GM18508 (cell line): Measurements from ENCODE around the gene CDK15.
"Not testable (repeated sequence)": the region's sequence is repeated elsewhere in the genome, so short reads cannot be mapped to it uniquely, and the experiment has no call there.

Experiments used
- ATAC-seq: cut with Tn5 transposase; IDR thresholded peaks from one replicate; pipeline ENCODE4 v1.9.1; 2021; ENCODE audit warnings: moderate number of reproducible peaks; ENCODE audit not compliant: insufficient read depth, unreplicated experiment

CDK15 gene

GRCh38 chr2:201824212-201824611 lies 17.9 kb downstream of the CDK15 start:
- ATAC-seq: no peak

GRCh38 chr2:201827621-201828020 lies 21.3 kb downstream of the CDK15 start:
- no peak for ATAC-seq

GRCh38 chr2:201828220-201828619 lies 21.9 kb downstream of the CDK15 start:
- ATAC-seq: no peak

GRCh38 chr2:201830666-201831065 lies 24.3 kb downstream of the CDK15 start:
- ATAC-seq: no peak

- ATAC-seq: no peak
Measured at GRCh38 chr2:201831469-201831868, 25.1 kb downstream of the CDK15 start.

GRCh38 chr2:201833781-201834180 lies 27.4 kb downstream of the CDK15 start:
- no peak for ATAC-seq

GRCh38 chr2:201835066-201835465 lies 28.7 kb downstream of the CDK15 start:
- ATAC-seq: no peak

GRCh38 chr2:201837391-201837790 lies 31.1 kb downstream of the CDK15 start:
- no peak for ATAC-seq

- no peak for ATAC-seq
Measured at GRCh38 chr2:201837824-201838431, 31.6 kb downstream of the CDK15 start.

GRCh38 chr2:201839727-201840126 lies 33.4 kb downstream of the CDK15 start:
- ATAC-seq: no peak

- ATAC-seq: no peak
Measured at GRCh38 chr2:201840726-201841125, 34.4 kb downstream of the CDK15 start.

- ATAC-seq: no peak
Measured at GRCh38 chr2:201842131-201842860, 36.0 kb downstream of the CDK15 start.

- ATAC-seq: not testable (repeated sequence)
Measured at GRCh38 chr2:201844922-201845321, 38.6 kb downstream of the CDK15 start.

GRCh38 chr2:201847481-201847880 lies 41.1 kb downstream of the CDK15 start:
- no peak for ATAC-seq

- no peak for ATAC-seq
Measured at GRCh38 chr2:201852462-201852861, 46.1 kb downstream of the CDK15 start.

- no peak for ATAC-seq
Measured at GRCh38 chr2:201852878-201853415, 46.6 kb downstream of the CDK15 start.

GRCh38 chr2:201854221-201854801 lies 48.0 kb downstream of the CDK15 start:
- no peak for ATAC-seq

- no peak for ATAC-seq
Measured at GRCh38 chr2:201854841-201855240, 48.5 kb downstream of the CDK15 start.

GRCh38 chr2:201855356-201855755 lies 49.0 kb downstream of the CDK15 start:
- ATAC-seq: no peak

- ATAC-seq: no peak
Measured at GRCh38 chr2:201857326-201857725, 51.0 kb downstream of the CDK15 start.
